GM04504 (cell line): ENCODE data around the gene FAM153A.
"Not testable (repeated sequence)": the region's sequence is repeated elsewhere in the genome, so short reads cannot be mapped to it uniquely, and the experiment has no call there.

ENCODE experiments used
- DNase-seq: peaks from one replicate; pipeline ENCODE4 v3.0.0-alpha.2; 2012; ENCODE audit warnings: low read depth

Gene FAM153A

GRCh38 chr5:177782792-177783633, at the start of gene FAM153A:
TSS of gene FAM153A (minus strand) at chr5:177782899.
- DNase-seq: not testable (repeated sequence)

GRCh38 chr5:177832287-177832686, 49.6 kb upstream of the FAM153A start:
- not testable (repeated sequence) for DNase-seq

- not testable (repeated sequence) for DNase-seq
Observed at GRCh38 chr5:177826073-177826472, 43.4 kb upstream of the FAM153A start.

DNA sequence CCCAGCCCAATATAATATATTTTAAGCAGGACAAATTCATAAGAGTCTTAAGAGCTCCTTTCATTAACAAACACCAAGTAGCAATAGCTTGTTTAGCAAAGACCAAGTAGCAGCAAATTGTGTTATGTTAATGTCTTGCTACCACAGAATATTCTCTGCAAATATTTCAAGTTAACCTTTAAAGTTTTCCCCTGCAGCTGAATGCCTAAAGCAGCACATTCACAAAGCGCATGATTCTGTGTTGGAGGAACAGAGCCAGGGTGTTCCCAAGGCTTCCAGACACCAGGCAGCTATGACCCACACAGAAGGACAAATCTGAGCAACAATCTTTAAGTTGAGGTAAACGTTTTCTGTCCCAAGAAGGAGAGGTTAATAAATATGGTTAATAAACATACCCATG, 42.1 kb upstream of the FAM153A start:
- not testable (repeated sequence) for DNase-seq

GRCh38 chr5:177822489-177822888, 39.8 kb upstream of the FAM153A start:
- not testable (repeated sequence) for DNase-seq

DNA sequence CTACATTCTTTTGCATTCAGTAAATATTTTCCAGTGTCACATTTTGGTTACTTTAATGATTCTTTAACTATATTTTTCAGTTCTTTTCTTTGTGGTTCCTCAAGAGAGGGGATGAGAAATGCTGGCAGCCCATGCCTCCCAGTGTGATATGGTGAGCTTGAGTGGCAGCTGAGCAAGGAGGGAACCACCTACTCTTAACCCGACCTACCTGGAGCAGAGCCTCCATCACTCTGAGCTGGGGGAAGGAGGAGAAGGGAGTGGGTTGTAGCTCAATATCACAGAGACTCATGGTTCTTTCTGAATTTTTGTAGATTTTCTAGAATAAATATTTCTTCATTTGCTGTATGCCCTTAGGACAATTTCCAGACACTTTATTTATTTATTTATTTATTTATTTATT, 37.0 kb upstream of the FAM153A start:
- DNase-seq: not testable (repeated sequence)

DNA sequence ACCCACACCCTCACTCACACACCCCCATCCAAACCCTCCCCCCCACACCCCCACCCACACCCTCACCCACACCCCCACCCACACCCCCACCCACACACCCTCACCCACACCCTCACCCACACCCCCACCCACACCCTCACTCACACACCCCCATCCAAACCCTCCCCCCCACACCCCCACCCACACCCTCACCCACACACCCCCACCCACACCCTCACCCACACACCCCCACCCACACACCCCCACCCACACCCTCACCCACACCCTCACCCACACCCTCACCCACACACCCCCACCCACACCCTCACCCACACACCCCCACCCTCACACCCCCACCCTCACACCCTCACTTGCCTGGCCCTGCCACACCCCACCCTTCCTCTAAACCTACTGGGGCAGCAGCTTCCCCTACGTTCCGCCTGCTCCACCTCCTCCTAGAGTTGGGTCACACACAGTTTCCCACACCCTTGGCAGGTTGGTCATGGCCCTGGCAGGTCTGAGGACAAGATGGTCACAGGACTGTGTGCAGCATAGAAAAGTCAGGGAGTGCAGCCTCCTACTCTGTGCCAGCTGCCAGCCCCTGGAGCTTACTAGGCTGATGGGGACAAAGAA, 30.2 kb upstream of the FAM153A start:
- DNase-seq: not testable (repeated sequence)

DNA sequence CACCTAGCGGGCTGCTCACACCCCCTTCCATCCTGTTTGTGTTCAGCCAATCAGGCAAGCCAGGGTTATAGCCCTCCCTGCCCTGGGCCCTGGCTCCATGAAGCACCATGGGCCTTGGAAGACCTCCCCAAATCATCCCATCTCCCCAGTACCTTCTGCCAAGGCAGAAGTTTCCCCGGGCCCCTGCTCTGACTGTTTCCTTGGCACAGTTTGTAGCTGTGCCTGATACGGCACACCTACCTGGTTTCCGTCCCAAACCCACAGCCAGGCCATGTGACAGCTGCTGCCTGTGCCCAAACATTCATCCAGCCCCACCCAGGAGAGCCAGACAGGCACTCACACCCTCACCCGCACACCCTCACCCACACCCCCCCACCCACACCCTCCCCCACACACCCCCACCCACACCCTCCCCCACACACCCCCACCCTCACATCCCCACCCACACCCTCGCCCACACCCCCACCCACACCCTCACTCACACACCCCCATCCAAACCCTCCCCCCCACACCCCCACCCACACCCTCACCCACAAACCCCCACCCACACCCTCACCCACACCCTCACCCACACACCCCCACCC, 29.6 kb upstream of the FAM153A start:
- not testable (repeated sequence) for DNase-seq

DNA sequence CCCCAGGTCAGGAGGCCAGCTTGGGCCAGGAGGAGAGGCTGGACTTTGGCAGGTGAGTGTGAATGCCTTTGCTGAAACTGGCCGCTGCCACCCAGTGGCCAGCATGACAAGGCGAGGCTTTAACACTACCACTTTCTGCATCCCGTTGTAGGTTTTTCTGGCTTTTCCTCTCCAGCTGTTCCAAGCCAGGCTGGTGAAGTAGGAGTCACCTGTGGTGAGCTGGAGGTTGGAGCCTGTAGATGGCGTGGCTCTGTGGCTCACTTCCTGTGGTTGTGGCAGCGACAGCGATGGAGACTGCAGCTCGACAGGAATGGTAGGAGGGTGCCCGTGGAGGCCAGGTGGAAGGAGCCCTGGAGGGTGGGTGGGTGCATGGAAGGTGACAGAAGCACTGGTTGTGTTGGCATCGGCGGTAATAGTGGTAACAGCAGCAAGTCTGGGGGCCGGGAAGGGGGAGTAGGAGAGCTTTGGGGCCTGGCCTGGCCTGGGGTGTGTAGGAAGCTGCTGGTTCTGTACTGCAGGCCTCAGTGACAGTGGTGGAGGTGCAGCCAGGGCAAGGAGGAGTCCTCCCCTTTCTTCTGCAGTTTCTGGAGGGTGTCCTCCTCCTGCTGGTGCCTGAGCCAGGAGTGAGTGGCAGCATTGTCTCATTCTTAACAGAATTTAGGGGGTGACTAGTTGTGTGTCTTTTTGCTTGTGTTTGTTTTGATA, 26.7 kb upstream of the FAM153A start:
- not testable (repeated sequence) for DNase-seq

- not testable (repeated sequence) for DNase-seq
Observed at GRCh38 chr5:177808420-177808819, 25.7 kb upstream of the FAM153A start.

DNA sequence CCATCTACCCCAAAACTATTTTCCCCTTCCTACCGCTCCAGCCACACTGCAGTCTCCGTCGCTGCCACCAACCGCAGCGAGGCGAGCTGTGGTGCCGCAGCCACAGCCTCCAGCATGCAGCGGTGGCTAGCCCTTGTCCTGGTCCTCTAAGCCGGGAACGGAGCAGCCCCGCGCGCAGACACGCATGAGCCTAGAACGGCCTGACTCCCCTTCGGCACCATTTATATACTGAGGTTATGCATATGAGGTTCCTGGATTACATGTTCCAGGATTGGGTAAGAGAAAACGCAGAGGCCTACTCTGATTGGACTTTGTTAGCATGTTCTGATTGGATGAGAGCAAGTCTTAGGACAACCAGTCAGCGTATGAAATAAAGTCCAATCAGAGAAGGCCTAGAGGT, 24.6 kb upstream of the FAM153A start:
- not testable (repeated sequence) for DNase-seq

DNA sequence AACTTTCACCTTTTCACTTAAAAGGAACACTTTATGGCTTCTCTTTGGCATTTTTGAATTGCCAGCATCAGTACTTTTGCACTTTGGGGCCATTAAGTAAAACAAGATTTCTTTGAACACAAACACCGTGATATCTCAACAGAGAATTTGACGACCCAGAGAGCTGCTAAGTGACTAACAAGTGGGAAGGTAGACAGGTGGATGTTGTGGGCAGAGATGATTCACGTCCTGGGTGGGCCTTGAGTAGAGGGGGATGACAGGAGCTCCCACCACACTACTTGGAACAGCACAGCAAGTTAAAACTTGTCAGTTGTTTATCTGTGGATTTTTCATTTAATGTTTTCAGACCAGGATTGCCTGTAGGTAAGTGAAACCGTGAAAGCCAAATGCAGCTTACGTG, 18.7 kb upstream of the FAM153A start:
- DNase-seq: not testable (repeated sequence)

DNA sequence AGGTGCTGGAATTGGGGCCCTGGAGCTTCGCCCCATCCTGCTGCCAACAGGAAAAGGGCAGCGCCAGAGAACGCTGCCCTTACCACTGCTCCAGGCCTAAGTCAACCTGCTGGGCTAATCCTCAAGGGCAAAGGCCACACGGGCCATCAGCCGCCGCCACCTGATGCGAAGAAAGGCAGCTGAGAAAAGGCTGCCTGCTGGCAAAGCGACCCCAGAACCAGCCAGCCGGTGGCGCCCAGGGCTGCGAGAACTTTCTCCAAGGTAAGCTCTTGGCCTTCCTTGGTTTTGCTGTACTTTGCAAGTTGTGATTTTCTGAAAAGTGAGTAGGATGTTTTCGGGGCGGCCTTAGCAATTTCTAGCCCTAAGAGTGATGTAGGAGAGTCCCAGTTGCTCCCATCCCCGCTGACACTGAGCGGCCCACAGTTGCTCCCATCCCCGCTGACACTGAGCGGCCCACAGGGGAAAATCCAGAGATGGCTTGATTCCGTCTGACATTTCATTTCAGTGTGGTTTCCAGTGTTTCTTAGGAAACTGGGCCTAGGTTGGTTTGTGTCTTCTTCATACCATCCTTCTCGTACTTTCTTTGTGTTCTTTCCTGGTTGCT, 15.6 kb upstream of the FAM153A start:
- DNase-seq: not testable (repeated sequence)

- not testable (repeated sequence) for DNase-seq
Observed at GRCh38 chr5:177793272-177793671, 10.6 kb upstream of the FAM153A start.

- not testable (repeated sequence) for DNase-seq
Observed at GRCh38 chr5:177791649-177792048, 8.9 kb upstream of the FAM153A start.

GRCh38 chr5:177782169-177782568, 530 bp downstream of the FAM153A start:
- DNase-seq: not testable (repeated sequence)

DNA sequence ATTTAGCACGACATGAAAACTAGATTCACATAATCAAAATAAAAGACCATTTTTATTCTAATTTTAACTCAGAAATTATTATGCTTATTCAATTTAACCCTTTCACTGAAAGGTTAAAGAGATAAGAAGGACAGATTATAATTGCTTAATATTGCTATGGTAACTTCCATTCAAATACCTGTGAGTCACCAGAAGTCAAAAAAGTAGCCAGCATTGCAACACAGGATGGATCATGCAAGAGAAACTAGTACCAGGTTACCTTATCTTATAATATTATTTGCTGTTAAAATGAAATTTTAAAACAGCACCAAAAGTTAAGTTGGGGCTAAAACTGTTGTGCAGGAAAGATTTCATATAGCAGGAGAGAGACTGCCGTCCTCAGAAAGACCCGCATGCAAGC, 11.5 kb downstream of the FAM153A start:
- not testable (repeated sequence) for DNase-seq

- DNase-seq: not testable (repeated sequence)
Observed at GRCh38 chr5:177770646-177771045, 12.1 kb downstream of the FAM153A start.

GRCh38 chr5:177763737-177764508, 18.8 kb downstream of the FAM153A start:
- not testable (repeated sequence) for DNase-seq

- not testable (repeated sequence) for DNase-seq
Observed at GRCh38 chr5:177760954-177761353, 21.7 kb downstream of the FAM153A start.

- not testable (repeated sequence) for DNase-seq
Observed at GRCh38 chr5:177747354-177747753, 35.3 kb downstream of the FAM153A start.
